ENCODE measurements around the gene ELOA. TPM values are rescaled to one million over a fixed set of nuclear protein-coding genes. Genes with fewer than 3 reads are reported as not detected.

Gene ELOA
- total and polyA plus RNA-seq, 2 experiments from 2014 or later = 49.1 to 57.7 TPM

- no peak for TF ChIP-seq ETS1 (IDR thresholded peaks at IDR 0.05)
Observed at GRCh38 chr1:23757812-23758211, 14.5 kb downstream of the ELOA start (continued).

GRCh38 chr1:23759277-23759676, 16.0 kb downstream of the ELOA start:
- Mint-ChIP-seq H3K36me3 (ENCODE audit: low read depth) (peaks cover 77% of the 10 kb centered on the region), H3K27ac (no peak overlapping the region), H3K9me3 (no peaks in the 10 kb centered on the region), H3K4me1 (no peaks in the 10 kb centered on the region), H3K4me3 (no peak overlapping the region), H3K27me3 (ENCODE audit: insufficient read depth, low read depth, poor library complexity) (peaks cover 11% of the 10 kb centered on the region)
- Histone ChIP-seq H3K36me3 (ENCODE audit: insufficient read depth) (peaks cover 57% of the 10 kb centered on the region), H3K9me2 (ENCODE audit: insufficient read depth) (no peaks in the 10 kb centered on the region), H3F3A (replicated peaks; ENCODE audit: low read depth) (peaks cover 7% of the 10 kb centered on the region), H3K79me2 (replicated peaks; ENCODE audit: insufficient read depth) (0 out of 2 replicates have a peak, but pooled peaks cover 3% of the 10 kb centered on the region), H3K27ac (ENCODE audit: low read depth) (0 out of 2 replicates have a peak overlapping the region, but pooled peaks have one; percentile 66), H2AFZ (no peak overlapping the region), H3K4me3 (no peak overlapping the region), H3K4me1 (ENCODE audit: insufficient read depth) (no peaks in the 10 kb centered on the region), H3K4me2 (no peak overlapping the region), H4K20me1 (replicated peaks; ENCODE audit: insufficient read depth) (peaks cover 19% of the 10 kb centered on the region), H3K27me3 (ENCODE audit: insufficient read depth) (no peaks in the 10 kb centered on the region)
- no peak for ATAC-seq
- DNase-seq (ENCODE audit: low spot score) = no peak
- no peak for TF ChIP-seq ZNF462 (CRISPR knock-in tag; IDR thresholded peaks at IDR 0.05)
- no peak for TF ChIP-seq ETS1 (IDR thresholded peaks at IDR 0.05)
- TF ChIP-seq CTCF (conservative IDR thresholded peaks at IDR 0.05; ENCODE audit: low read depth in 2 of 2) = no peak
- TF ChIP-seq NANOG (IDR thresholded peaks at IDR 0.05; ENCODE audit: borderline replicate concordance) = no peak
- TF ChIP-seq CREB1 (CRISPR knock-in tag; IDR thresholded peaks at IDR 0.05; ENCODE audit: low read depth) = no peak
- TF ChIP-seq STAT1 (IDR thresholded peaks at IDR 0.05; ENCODE audit: unreplicated experiment) = no peak
- TF ChIP-seq POLR2AphosphoS5 (IDR thresholded peaks at IDR 0.05; ENCODE audit: low read depth) = no peak
